NT2/D1 (cell line): ENCODE data around the gene FLRT2.

Experiments used
- YY1 ChIP-seq: IDR thresholded peaks from 2 replicates; pipeline ENCODE4 v1.6.1; 2011; ENCODE audit not compliant: insufficient read length, insufficient read depth
- ZNF274 ChIP-seq: IDR thresholded peaks from 2 replicates; pipeline ENCODE4 v1.6.1; 2011; ENCODE audit warnings: mild to moderate bottlenecking, low read depth, low read length

DNA sequence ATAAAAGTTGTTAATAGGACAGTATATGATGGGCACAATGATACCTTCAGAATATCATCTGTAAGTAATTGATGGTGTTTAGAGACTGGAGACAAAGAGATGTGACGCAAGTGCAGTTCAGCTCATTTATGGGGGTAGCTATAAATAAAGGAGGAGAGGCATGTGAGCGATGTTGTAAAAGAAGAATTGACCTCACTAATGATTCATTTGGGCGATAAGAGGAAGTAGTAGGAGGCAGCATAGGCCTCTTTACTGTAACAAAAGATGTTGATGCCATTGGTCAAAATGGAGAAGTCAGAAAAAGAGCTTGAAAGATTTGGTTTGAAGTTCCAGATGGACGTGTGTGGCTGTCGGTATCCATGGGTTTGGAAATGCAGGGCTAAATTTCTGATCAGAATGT, 70.0 kb downstream of the FLRT2 start:
- no peak for TF ChIP-seq YY1
- TF ChIP-seq ZNF274: no peak
